Uterus (tissue), 4 donors: ENCODE measurements around the gene PRKAG3. TPM values are rescaled to one million over a fixed set of nuclear protein-coding genes. Genes with fewer than 3 reads are reported as not detected.

Source experiments
- DNase-seq, 2 donors: peaks; one replicate each; pipeline ENCODE4 v3.0.0-alpha.2; 2019 to 2020
- H3K27ac ChIP-seq, 2 donors: fragments of 200-600 bp; sonication (generic); 1 replicate in 1 of 2; 2 replicates in 1 of 2; pipeline ENCODE4 v1.5.1; 2016 to 2018
- H3K27me3 ChIP-seq, 2 donors: fragments of 200-600 bp; sonication (generic); one replicate each; pipeline ENCODE4 v1.5.1; 2018 to 2019; ENCODE audit warnings: control low read depth in 1 of 2
- H3K36me3 ChIP-seq, 2 donors: fragments of 200-600 bp; sonication (generic); one replicate each; pipeline ENCODE4 v1.5.1; 2019; ENCODE audit warnings: control low read depth in 1 of 2
- H3K4me1 ChIP-seq, 2 donors: fragments of 200-600 bp; sonication (generic); one replicate each; pipeline ENCODE4 v1.5.1; 2018 to 2019; ENCODE audit warnings: control low read depth in 1 of 2
- H3K4me3 ChIP-seq, 2 donors: fragments of 200-600 bp; sonication (generic); 1 replicate in 1 of 2; 2 replicates in 1 of 2; pipeline ENCODE4 v1.5.1; 2018 to 2019; ENCODE audit warnings: mild to moderate bottlenecking in 1 of 2
- H3K9me3 ChIP-seq, 2 donors: fragments of 200-600 bp; sonication (generic); one replicate each; pipeline ENCODE4 v1.5.1; 2019; ENCODE audit warnings: control low read depth in 1 of 2
- CTCF ChIP-seq, 4 experiments: fragments of 200-600 bp in 2 of 4; fragments of 450-650 bp in 2 of 4; sonication (generic) in 2 of 4; IDR thresholded peaks; one replicate each; pipeline ENCODE4 v1.5.1; 2016 to 2019; ENCODE audit warnings: antibody characterized with exemption in 4 of 4, mild to moderate bottlenecking in 2 of 4, moderate library complexity in 1 of 4
- POLR2A ChIP-seq, 2 donors: fragments of 450-650 bp; IDR thresholded peaks; one replicate each; pipeline ENCODE4 v1.6.1; 2016; ENCODE audit warnings: antibody characterized with exemption in 2 of 2, mild to moderate bottlenecking in 1 of 2, moderate library complexity in 1 of 2
- intact Hi-C: fragments of 100-400 bp; cut with DNase I; formaldehyde crosslinking; loops from one replicate; pipeline ENCODE4 v1.15.1; 2023; ENCODE audit warnings: low total_unique reads
- total RNA-seq, 4 donors: library from RNA; depleted of rRNA in 3 of 4; stranded (reverse); fragments of >200 nt in 3 of 4; gene quantifications; one replicate each; pipeline versions ENCODE4 v1.1.0 to v1.2.4, GENCODE V29; 2014 to 2023
- donor health status: DM: yes; HTN: yes; CAD: no.

PRKAG3 gene
- total RNA-seq, 4 donors from 2014 or later: not detected

- peaks cover 0 to 7% of the 10 kb centered on the region in 2 donors for H3K4me1 ChIP-seq
- TF ChIP-seq POLR2A (IDR thresholded peaks at IDR 0.05): no peak
- no peak for TF ChIP-seq CTCF (IDR thresholded peaks at IDR 0.05)
- no peak for DNase-seq
- peaks cover 9 to 37% of the 10 kb centered on the region in 2 donors for H3K27me3 ChIP-seq
- H3K9me3 ChIP-seq: no peaks in the 10 kb centered on the region
- no peak overlapping the region for H3K27ac ChIP-seq
- H3K4me3 ChIP-seq: no peak overlapping the region
- intact Hi-C loops: no loop called here
- H3K36me3 ChIP-seq: no peaks in the 10 kb centered on the region
Measured at GRCh38 chr2:218875692-218876246, 44.2 kb upstream of the PRKAG3 start.

- no peak for DNase-seq
- no peak for TF ChIP-seq POLR2A (IDR thresholded peaks at IDR 0.05)
- no peak for TF ChIP-seq CTCF (IDR thresholded peaks at IDR 0.05)
- intact Hi-C loops: no loop called here
- Histone ChIP-seq H3K27ac (no peak overlapping the region), H3K4me1 (peaks cover 0 to 7% of the 10 kb centered on the region in 2 donors), H3K27me3 (peaks cover 0 to 22% of the 10 kb centered on the region in 2 donors), H3K36me3 (no peaks in the 10 kb centered on the region), H3K4me3 (no peak overlapping the region), H3K9me3 (no peaks in the 10 kb centered on the region)
Measured at GRCh38 chr2:218873359-218874194, 42.0 kb upstream of the PRKAG3 start.

- H3K27me3 ChIP-seq: peaks cover 0 to 18% of the 10 kb centered on the region in 2 donors
- intact Hi-C loops: no loop called here
Measured at GRCh38 chr2:218872645-218873358, 41.2 kb upstream of the PRKAG3 start.

GRCh38 chr2:218871345-218872302 is 40.0 kb upstream of the PRKAG3 start:
- H3K27ac ChIP-seq: no peak overlapping the region
- DNase-seq: no peak
- TF ChIP-seq CTCF (IDR thresholded peaks at IDR 0.05): no peak
- TF ChIP-seq POLR2A (IDR thresholded peaks at IDR 0.05): no peak
- H3K4me3 ChIP-seq: no peak overlapping the region
- no peaks in the 10 kb centered on the region for H3K36me3 ChIP-seq
- intact Hi-C loops: no loop called here
- peaks cover 0 to 7% of the 10 kb centered on the region in 2 donors for H3K4me1 ChIP-seq
- H3K9me3 ChIP-seq: no peaks in the 10 kb centered on the region
- peaks cover 0 to 18% of the 10 kb centered on the region in 2 donors for H3K27me3 ChIP-seq

More at GRCh38 chr2:218872645-218873358, 41.2 kb upstream of the PRKAG3 start:
- no peaks in the 10 kb centered on the region for H3K36me3 ChIP-seq
- H3K4me3 ChIP-seq: no peak overlapping the region
- TF ChIP-seq POLR2A (IDR thresholded peaks at IDR 0.05) (no peak), CTCF (IDR thresholded peaks at IDR 0.05) (no peak)
- no peaks in the 10 kb centered on the region for H3K9me3 ChIP-seq
- peaks cover 0 to 7% of the 10 kb centered on the region in 2 donors for H3K4me1 ChIP-seq
- DNase-seq: no peak
- no peak overlapping the region for H3K27ac ChIP-seq
